Mesendoderm (in vitro differentiated cells): Measurements from ENCODE around the gene B4GALNT2.

Experiments used
- DNase-seq: peaks from one replicate; pipeline ENCODE4 v3.0.0; 2013
- H2AK5ac ChIP-seq: 2 replicates; pipeline ENCODE4 v1.6.1; 2013; ENCODE audit warnings: low read length, inconsistent platforms
- H2BK120ac ChIP-seq: 2 replicates; pipeline ENCODE4 v1.6.1; 2013; ENCODE audit warnings: low read depth, mild to moderate bottlenecking, low read length, moderate library complexity, mixed read lengths
- H2BK15ac ChIP-seq: replicated peaks from 2 replicates; pipeline ENCODE4 v1.6.1; 2013; ENCODE audit warnings: low read depth, mild to moderate bottlenecking, moderate library complexity
- H2BK5ac ChIP-seq: 2 replicates; pipeline ENCODE4 v1.6.1; 2013; ENCODE audit warnings: low read length, inconsistent platforms
- H3K18ac ChIP-seq: 2 replicates; pipeline ENCODE4 v1.6.1; 2013; ENCODE audit warnings: mild to moderate bottlenecking, low read length, mixed read lengths
- H3K23ac ChIP-seq: one replicate; pipeline ENCODE4 v1.6.1; 2013; ENCODE audit warnings: low read length
- H3K27ac ChIP-seq: 2 replicates; pipeline ENCODE4 v1.5.1; 2013; ENCODE audit warnings: low read depth, mild to moderate bottlenecking, inconsistent platforms, low read length, moderate library complexity
- H3K27me3 ChIP-seq: 2 replicates; pipeline ENCODE4 v1.6.1; 2013; ENCODE audit warnings: low read length, control low read depth, mild to moderate bottlenecking, inconsistent platforms; ENCODE audit not compliant: insufficient read depth, poor library complexity
- H3K36me3 ChIP-seq: 2 replicates; pipeline ENCODE4 v1.6.1; 2013; ENCODE audit warnings: low read length, inconsistent platforms; ENCODE audit not compliant: control insufficient read depth, insufficient read depth
- H3K4ac ChIP-seq: one replicate; pipeline ENCODE4 v1.6.1; 2013; ENCODE audit warnings: low read depth, mild to moderate bottlenecking, low read length, moderate library complexity
- H3K4me1 ChIP-seq: 2 replicates; pipeline ENCODE4 v1.6.1; 2013; ENCODE audit warnings: low read depth, low read length, inconsistent platforms; ENCODE audit not compliant: control insufficient read depth
- H3K4me2 ChIP-seq: 2 replicates; pipeline ENCODE4 v1.6.1; 2013; ENCODE audit warnings: low read length
- H3K4me3 ChIP-seq: 2 replicates; pipeline ENCODE4 v1.5.1; 2013; ENCODE audit warnings: mild to moderate bottlenecking, low read length
- H3K56ac ChIP-seq: one replicate; pipeline ENCODE4 v1.6.1; 2013; ENCODE audit warnings: low read length
- H3K79me1 ChIP-seq: 2 replicates; pipeline ENCODE4 v1.6.1; 2013; ENCODE audit warnings: low read length, inconsistent platforms
- H3K79me2 ChIP-seq: 2 replicates; pipeline ENCODE4 v1.6.1; 2013; ENCODE audit warnings: mild to moderate bottlenecking, low read length; ENCODE audit not compliant: control insufficient read depth, insufficient read depth
- H3K9ac ChIP-seq: 2 replicates; pipeline ENCODE4 v1.6.1; 2013; ENCODE audit warnings: low read length, inconsistent platforms
- H4K5ac ChIP-seq: one replicate; pipeline ENCODE4 v1.6.1; 2013; ENCODE audit warnings: low read length
- H4K8ac ChIP-seq: one replicate; pipeline ENCODE4 v1.6.1; 2013; ENCODE audit warnings: low read depth, mild to moderate bottlenecking, control low read depth, low read length, moderate library complexity
- WGBS: extraction: QIAGEN DNeasy Blood & Tissue Kit; methylation state at CpG from one replicate; pipeline ENCODE4 v1.1.7; 2013; ENCODE audit warnings: low lambda C conversion rate, missing lambda C conversion rate; ENCODE audit not compliant: insufficient coverage; ENCODE audit errors: extremely low coverage; 5-methylcytosine and 5-hydroxymethylcytosine counted together

The B4GALNT2 gene

GRCh38 chr17:49111934-49112333 lies 20.6 kb upstream of the B4GALNT2 start:
- Histone ChIP-seq H4K5ac (no peak overlapping the region), H3K27me3 (no peaks in the 10 kb centered on the region), H3K79me1 (no peaks in the 10 kb centered on the region), H2BK15ac (no peak overlapping the region), H2AK5ac (no peak overlapping the region), H3K36me3 (no peaks in the 10 kb centered on the region), H3K23ac (no peak overlapping the region), H2BK5ac (no peak overlapping the region), H3K18ac (no peak overlapping the region), H3K27ac (no peak overlapping the region), H3K4ac (no peak overlapping the region), H3K4me2 (no peak overlapping the region), H3K4me3 (no peak overlapping the region), H3K56ac (no peak overlapping the region), H3K9ac (no peak overlapping the region), H3K79me2 (no peaks in the 10 kb centered on the region), H3K4me1 (peaks cover 6% of the 10 kb centered on the region), H4K8ac (no peak overlapping the region), H2BK120ac (no peak overlapping the region)
- DNase-seq: no peak
- WGBS: no CpG with 5 or more reads among the region's 4 CpGs

- Histone ChIP-seq H3K4me1 (peaks cover 5% of the 10 kb centered on the region), H3K36me3 (no peaks in the 10 kb centered on the region), H3K4ac (no peak overlapping the region)
Measured at GRCh38 chr17:49112936-49113335, 19.6 kb upstream of the B4GALNT2 start.

GRCh38 chr17:49114703-49115102 lies 17.9 kb upstream of the B4GALNT2 start:
- Histone ChIP-seq H4K8ac (no peak overlapping the region), H3K79me1 (no peaks in the 10 kb centered on the region), H3K4me3 (no peak overlapping the region), H3K9ac (no peak overlapping the region), H4K5ac (no peak overlapping the region), H3K56ac (no peak overlapping the region), H3K4me1 (no peaks in the 10 kb centered on the region), H3K4ac (no peak overlapping the region), H3K4me2 (no peak overlapping the region), H2AK5ac (no peak overlapping the region), H3K36me3 (no peaks in the 10 kb centered on the region), H3K18ac (no peak overlapping the region), H2BK120ac (no peak overlapping the region), H2BK5ac (no peak overlapping the region), H3K27ac (no peak overlapping the region), H2BK15ac (no peak overlapping the region), H3K27me3 (no peaks in the 10 kb centered on the region), H3K79me2 (no peaks in the 10 kb centered on the region), H3K23ac (no peak overlapping the region)
- no CpG with 5 or more reads among the region's 1 CpG for WGBS
- no peak for DNase-seq

More at GRCh38 chr17:49112936-49113335, 19.6 kb upstream of the B4GALNT2 start:
- H3K23ac ChIP-seq: no peak overlapping the region
- H3K27ac ChIP-seq: no peak overlapping the region
- no peak overlapping the region for H3K4me3 ChIP-seq
- no peak overlapping the region for H2AK5ac ChIP-seq
- no peak overlapping the region for H3K56ac ChIP-seq
- no peak overlapping the region for H3K9ac ChIP-seq
- H3K18ac ChIP-seq: no peak overlapping the region
- H2BK5ac ChIP-seq: no peak overlapping the region
- no peaks in the 10 kb centered on the region for H3K27me3 ChIP-seq
- H4K5ac ChIP-seq: no peak overlapping the region
- no peak overlapping the region for H2BK120ac ChIP-seq
- no CpG with 5 or more reads among the region's 1 CpG for WGBS
- no peak for DNase-seq
- H3K4me2 ChIP-seq: no peak overlapping the region
- no peaks in the 10 kb centered on the region for H3K79me2 ChIP-seq
- no peak overlapping the region for H2BK15ac ChIP-seq
- H3K79me1 ChIP-seq: no peaks in the 10 kb centered on the region
- H4K8ac ChIP-seq: no peak overlapping the region

- Histone ChIP-seq H2BK15ac (no peak overlapping the region), H3K9ac (no peak overlapping the region), H3K4ac (no peak overlapping the region), H3K23ac (no peak overlapping the region), H3K4me1 (no peaks in the 10 kb centered on the region), H3K79me2 (no peaks in the 10 kb centered on the region), H4K8ac (no peak overlapping the region), H3K36me3 (no peaks in the 10 kb centered on the region), H3K27ac (no peak overlapping the region), H4K5ac (no peak overlapping the region), H3K79me1 (no peaks in the 10 kb centered on the region), H3K4me3 (no peak overlapping the region), H3K27me3 (no peaks in the 10 kb centered on the region), H2BK5ac (no peak overlapping the region), H2BK120ac (no peak overlapping the region), H3K4me2 (no peak overlapping the region), H2AK5ac (no peak overlapping the region), H3K18ac (no peak overlapping the region), H3K56ac (no peak overlapping the region)
- no CpG with 5 or more reads among the region's 2 CpGs for WGBS
- no peak for DNase-seq
Measured at GRCh38 chr17:49117587-49118230, 14.9 kb upstream of the B4GALNT2 start.

- no peak overlapping the region for H3K23ac ChIP-seq
- no peaks in the 10 kb centered on the region for H3K36me3 ChIP-seq
- H2BK5ac ChIP-seq: no peak overlapping the region
- no peak overlapping the region for H3K4me2 ChIP-seq
- no peak overlapping the region for H3K9ac ChIP-seq
- H4K5ac ChIP-seq: no peak overlapping the region
- no peaks in the 10 kb centered on the region for H3K79me1 ChIP-seq
- H3K27me3 ChIP-seq: no peaks in the 10 kb centered on the region
- no peak overlapping the region for H2BK120ac ChIP-seq
- H4K8ac ChIP-seq: no peak overlapping the region
- DNase-seq: no peak
- H3K56ac ChIP-seq: no peak overlapping the region
- no peak overlapping the region for H3K4me3 ChIP-seq
- no peaks in the 10 kb centered on the region for H3K79me2 ChIP-seq
- H3K27ac ChIP-seq: no peak overlapping the region
- no peaks in the 10 kb centered on the region for H3K4me1 ChIP-seq
- no peak overlapping the region for H2AK5ac ChIP-seq
- no CpG with 5 or more reads among the region's 3 CpGs for WGBS
- no peak overlapping the region for H3K4ac ChIP-seq
- no peak overlapping the region for H2BK15ac ChIP-seq
- H3K18ac ChIP-seq: no peak overlapping the region
Measured at GRCh38 chr17:49120166-49120565, 12.4 kb upstream of the B4GALNT2 start.

GRCh38 chr17:49121696-49122292 lies 10.8 kb upstream of the B4GALNT2 start:
- H3K4me3 ChIP-seq: no peak overlapping the region
- H2BK120ac ChIP-seq: no peak overlapping the region
- no peak overlapping the region for H2AK5ac ChIP-seq
- H3K27ac ChIP-seq: no peak overlapping the region
- no peak overlapping the region for H3K18ac ChIP-seq
- H3K23ac ChIP-seq: no peak overlapping the region
- H3K4me2 ChIP-seq: no peak overlapping the region
- no peak overlapping the region for H4K5ac ChIP-seq
- no peak overlapping the region for H3K9ac ChIP-seq
- no peak overlapping the region for H4K8ac ChIP-seq
- no CpG with 5 or more reads among the region's 6 CpGs for WGBS
- no peaks in the 10 kb centered on the region for H3K79me2 ChIP-seq
- H2BK15ac ChIP-seq: no peak overlapping the region
- H3K4ac ChIP-seq: no peak overlapping the region
- no peak for DNase-seq
- no peaks in the 10 kb centered on the region for H3K36me3 ChIP-seq
- H3K4me1 ChIP-seq: no peaks in the 10 kb centered on the region
- H3K79me1 ChIP-seq: no peaks in the 10 kb centered on the region
- no peak overlapping the region for H3K56ac ChIP-seq
- no peak overlapping the region for H2BK5ac ChIP-seq
- H3K27me3 ChIP-seq: no peaks in the 10 kb centered on the region
